ENCODE data around the gene ALDH3B1.

- no peak for TF ChIP-seq CTCF (IDR thresholded peaks at IDR 0.05; ENCODE audit: poor library complexity)
- no peak for TF ChIP-seq EZH2 (IDR thresholded peaks at IDR 0.05; ENCODE audit: borderline replicate concordance)
- no peak for TF ChIP-seq EZH2phosphoT487 (IDR thresholded peaks at IDR 0.05; ENCODE audit: low read depth, severe bottlenecking, unreplicated experiment)
Observed at GRCh38 chr11:68050371-68050841, 40.3 kb downstream of the ALDH3B1 start.

Measured in hepatocyte (in vitro differentiated cells).